PFSK-1 (cell line): ENCODE data around the gene OTUD5.

ENCODE experiments used
- POLR2AphosphoS5 ChIP-seq: IDR thresholded peaks from 2 replicates; pipeline ENCODE4 v1.6.1; 2012; ENCODE audit warnings: low read depth, mild to moderate bottlenecking, control low read depth, low read length, moderate library complexity
- REST ChIP-seq, 2 experiments: IDR thresholded peaks; 2 replicates each; pipeline versions ENCODE4 v1.6.1 to v1.8.0; 2011 to 2012; ENCODE audit warnings: low read depth in 2 of 2, low read length in 2 of 2, control low read depth in 1 of 2, inconsistent platforms in 1 of 2, mild to moderate bottlenecking in 1 of 2, moderate library complexity in 1 of 2; ENCODE audit not compliant: insufficient read depth in 1 of 2
- TAF1 ChIP-seq: IDR thresholded peaks from 2 replicates; pipeline ENCODE4 v1.6.1; 2012; ENCODE audit warnings: low read length, control low read depth, borderline replicate concordance; ENCODE audit not compliant: insufficient read depth

- TF ChIP-seq POLR2AphosphoS5, result no peak
- TF ChIP-seq REST (IDR thresholded peaks at IDR 0.05; ENCODE audit: insufficient read depth in 1 of 2, low read depth in 2 of 2, low read length in 2 of 2), result no peak
- TF ChIP-seq TAF1, result no peak
Observed at GRCh38 chrX:48935301-48935670, 22.1 kb downstream of the OTUD5 start.
